Activated T-helper 9 cell treated with anti-CD3 and anti-CD28 coated beads, Interleukin-2, amount 50 U/mL, for 16 hours (primary cell): ENCODE results near the gene MTMR10.

Source experiments
- DNase-seq: peaks from one replicate; pipeline ENCODE4 v3.0.0-alpha.2; 2020; ENCODE audit warnings: low read depth

Gene MTMR10

GRCh38 chr15:30956216-30957124, 35.0 kb downstream of the MTMR10 start:
- no peak for DNase-seq

GRCh38 chr15:30954674-30955073, 36.8 kb downstream of the MTMR10 start:
- DNase-seq = no peak

- DNase-seq = no peak
Observed at GRCh38 chr15:30953731-30954378, 37.6 kb downstream of the MTMR10 start.

GRCh38 chr15:30953183-30953582, 38.2 kb downstream of the MTMR10 start:
- no peak for DNase-seq

GRCh38 chr15:30943654-30944335, 47.6 kb downstream of the MTMR10 start:
- no peak for DNase-seq

GRCh38 chr15:30941520-30941919, 49.9 kb downstream of the MTMR10 start:
- DNase-seq = no peak

- DNase-seq = no peak
Observed at GRCh38 chr15:30940359-30940758, 51.1 kb downstream of the MTMR10 start.

GRCh38 chr15:30939161-30939560, 52.3 kb downstream of the MTMR10 start:
- DNase-seq = no peak

GRCh38 chr15:30933293-30933692, 58.1 kb downstream of the MTMR10 start:
- no peak for DNase-seq

- DNase-seq = no peak
Observed at GRCh38 chr15:30930422-30930821, 61.0 kb downstream of the MTMR10 start.

GRCh38 chr15:30929982-30930381, 61.4 kb downstream of the MTMR10 start:
- DNase-seq = no peak

- no peak for DNase-seq
Observed at GRCh38 chr15:30929064-30929669, 62.3 kb downstream of the MTMR10 start.

GRCh38 chr15:30928076-30928475, 63.4 kb downstream of the MTMR10 start:
- no peak for DNase-seq

GRCh38 chr15:30927148-30927761, 64.2 kb downstream of the MTMR10 start:
- DNase-seq = no peak

- DNase-seq = no peak
Observed at GRCh38 chr15:30926161-30926560, 65.3 kb downstream of the MTMR10 start.

GRCh38 chr15:30925686-30926085, 65.7 kb downstream of the MTMR10 start:
- DNase-seq = no peak

- DNase-seq = no peak
Observed at GRCh38 chr15:30924353-30924752, 67.1 kb downstream of the MTMR10 start.

GRCh38 chr15:30923429-30923828, 68.0 kb downstream of the MTMR10 start:
- no peak for DNase-seq

- DNase-seq = no peak
Observed at GRCh38 chr15:30922480-30923311, 68.7 kb downstream of the MTMR10 start.

- DNase-seq = no peak
Observed at GRCh38 chr15:30921781-30922479, 69.5 kb downstream of the MTMR10 start.
